H1 (cell line): ENCODE results near the gene PRKN. TPM values are rescaled to one million over a fixed set of nuclear protein-coding genes. Genes with fewer than 3 reads are reported as not detected.

Experiments
- CTCF ChIA-PET: fragments of 300-600 bp; sonication (Branson Sonifier 250); formaldehyde crosslinking; loops from one replicate; lab custom pipeline; 2021; ENCODE audit not compliant: partially characterized antibody; lab: Charles Lee
- POLR2A ChIA-PET: fragments of 300-600 bp; sonication (Branson Sonifier 250); formaldehyde crosslinking; loops from one replicate; lab custom pipeline; 2021; ENCODE audit warnings: inconsistent platforms; ENCODE audit not compliant: partially characterized antibody; lab: Charles Lee
- DNase-seq, 2 experiments: peaks; one replicate each; pipeline versions ENCODE4 v3.0.0 to v3.0.0-alpha.2; 2010 to 2022; ENCODE audit warnings: low spot score in 2 of 2, low read depth in 1 of 2, mixed read lengths in 1 of 2
- FAIRE-seq: peaks from 2 replicates; lab custom pipeline; 2011; peaks lifted over from hg19 to GRCh38; lab: Jason Lieb, UNC
- H2AFZ ChIP-seq: 2 replicates; pipeline ENCODE4 v1.8.1; 2012; ENCODE audit warnings: low read length, inconsistent platforms
- H2AK5ac ChIP-seq: 2 replicates; pipeline ENCODE4 v1.6.1; 2013; ENCODE audit warnings: low read depth, low read length
- H2BK120ac ChIP-seq: replicated peaks from 2 replicates; pipeline ENCODE3; 2013; ENCODE audit warnings: low read depth, low read length, inconsistent platforms
- H2BK12ac ChIP-seq: 2 replicates; pipeline ENCODE4 v1.6.1; 2013; ENCODE audit warnings: low read depth, low read length
- H2BK15ac ChIP-seq: 2 replicates; pipeline ENCODE4 v1.6.1; 2013; ENCODE audit warnings: low read length
- H2BK20ac ChIP-seq: 2 replicates; pipeline ENCODE4 v1.6.1; 2013; ENCODE audit warnings: low read length
- H2BK5ac ChIP-seq: 2 replicates; pipeline ENCODE4 v1.6.1; 2013; ENCODE audit warnings: low read depth, low read length
- H3K14ac ChIP-seq: 2 replicates; pipeline ENCODE4 v1.6.1; 2013; ENCODE audit warnings: inconsistent platforms; ENCODE audit not compliant: insufficient read length
- H3K18ac ChIP-seq: 2 replicates; pipeline ENCODE4 v1.6.1; 2013; ENCODE audit warnings: low read length; ENCODE audit errors: extremely low read depth
- H3K23ac ChIP-seq: 2 replicates; pipeline ENCODE4 v1.6.1; 2013; ENCODE audit warnings: inconsistent platforms; ENCODE audit not compliant: insufficient read length
- H3K23me2 ChIP-seq: 2 replicates; pipeline ENCODE4 v1.6.1; 2013; ENCODE audit warnings: low read depth, low read length
- H3K27ac ChIP-seq: 2 replicates; pipeline ENCODE4 v1.6.1; 2011; ENCODE audit warnings: low read depth, low read length, inconsistent platforms
- H3K27me3 ChIP-seq, 4 experiments: replicated peaks in 1 of 4; 1 replicate in 1 of 4; 2 replicates in 3 of 4; pipeline versions ENCODE4 v1.6.1 to v1.8.1; 2011 to 2013; ENCODE audit warnings: low read length in 3 of 4, mild to moderate bottlenecking in 3 of 4, inconsistent platforms in 2 of 4, mixed read lengths in 2 of 4, moderate library complexity in 1 of 4; ENCODE audit not compliant: control insufficient read depth in 3 of 4, insufficient read depth in 3 of 4; ENCODE audit errors: extremely low read depth in 1 of 4
- H3K36me3 ChIP-seq, 4 experiments: 2 replicates each; pipeline versions ENCODE4 v1.6.1 to v1.8.1; 2011 to 2013; ENCODE audit warnings: mild to moderate bottlenecking in 4 of 4, low read length in 3 of 4, moderate library complexity in 2 of 4, control low read depth in 1 of 4, inconsistent platforms in 1 of 4; ENCODE audit not compliant: insufficient read depth in 4 of 4, control insufficient read depth in 2 of 4
- H3K4ac ChIP-seq: replicated peaks from 2 replicates; pipeline ENCODE3; 2013; ENCODE audit warnings: low read length, low read depth, mixed read lengths, inconsistent platforms; ENCODE audit not compliant: insufficient read length
- H3K4me1 ChIP-seq, 4 experiments: replicated peaks in 1 of 4; 1 replicate in 1 of 4; 2 replicates in 3 of 4; pipeline versions ENCODE4 v1.6.1 to v1.8.1; 2011 to 2013; ENCODE audit warnings: low read length in 3 of 4, inconsistent platforms in 2 of 4, mixed read lengths in 1 of 4; ENCODE audit not compliant: insufficient read depth in 4 of 4, control insufficient read depth in 3 of 4
- H3K4me2 ChIP-seq, 2 experiments: 2 replicates each; pipeline versions ENCODE4 v1.6.1 to v1.8.1; 2011 to 2013; ENCODE audit warnings: low read depth in 2 of 2, low read length in 2 of 2, control low read depth in 1 of 2, inconsistent platforms in 1 of 2, mild to moderate bottlenecking in 1 of 2; ENCODE audit not compliant: insufficient read depth in 1 of 2
- H3K4me3 ChIP-seq, 4 experiments: fragments of 200-600, 300-600 bp in 1 of 4; sonication (generic), shearing (Covaris generic), sonication (Bioruptor Twin) in 1 of 4; 2 replicates each; pipeline versions ENCODE4 v1.5.1 to v1.8.1; 2011 to 2016; ENCODE audit warnings: low read length in 4 of 4, low read depth in 3 of 4, control low read depth in 2 of 4, inconsistent platforms in 2 of 4, mild to moderate bottlenecking in 2 of 4, mixed read lengths in 1 of 4, moderate library complexity in 1 of 4; ENCODE audit not compliant: insufficient read depth in 2 of 4; ENCODE audit errors: extremely low read depth in 1 of 4
- H3K56ac ChIP-seq: replicated peaks from 2 replicates; pipeline ENCODE3; 2013; ENCODE audit warnings: low read depth, mild to moderate bottlenecking, mixed read lengths, low read length, inconsistent platforms; ENCODE audit not compliant: insufficient read length
- H3K79me1 ChIP-seq: 2 replicates; pipeline ENCODE4 v1.6.1; 2013; ENCODE audit warnings: low read depth, low read length, control low read depth
- H3K79me2 ChIP-seq, 2 experiments: 2 replicates each; pipeline versions ENCODE4 v1.6.1 to v1.8.1; 2012 to 2013; ENCODE audit warnings: low read length in 2 of 2, mild to moderate bottlenecking in 2 of 2, inconsistent platforms in 1 of 2; ENCODE audit not compliant: insufficient read depth in 2 of 2, control insufficient read depth in 1 of 2
- H3K9ac ChIP-seq, 4 experiments: replicated peaks in 1 of 4; 1 replicate in 1 of 4; 2 replicates in 3 of 4; pipeline versions ENCODE4 v1.6.1 to v1.8.1; 2011 to 2013; ENCODE audit warnings: low read depth in 3 of 4, low read length in 3 of 4, control low read depth in 2 of 4, mild to moderate bottlenecking in 2 of 4, moderate library complexity in 2 of 4, inconsistent platforms in 1 of 4; ENCODE audit errors: extremely low read depth in 1 of 4
- H3K9me3 ChIP-seq, 2 experiments: 2 replicates each; pipeline versions ENCODE4 v1.6.1 to v1.8.1; 2012 to 2013; ENCODE audit warnings: mild to moderate bottlenecking in 2 of 2, moderate library complexity in 2 of 2, control low read depth in 1 of 2, inconsistent platforms in 1 of 2, low read depth in 1 of 2, low read length in 1 of 2, mixed read lengths in 1 of 2; ENCODE audit not compliant: insufficient read depth in 2 of 2
- H4K20me1 ChIP-seq, 2 experiments: replicated peaks in 1 of 2; 2 replicates each; pipeline versions ENCODE3 to v1.8.1; 2011 to 2013; ENCODE audit warnings: inconsistent platforms in 2 of 2, low read length in 2 of 2, mild to moderate bottlenecking in 1 of 2; ENCODE audit not compliant: insufficient read depth in 2 of 2, control insufficient read depth in 1 of 2
- H4K5ac ChIP-seq: 2 replicates; pipeline ENCODE4 v1.6.1; 2013; ENCODE audit warnings: low read length, low read depth, mixed read lengths, inconsistent platforms; ENCODE audit not compliant: insufficient read length
- H4K8ac ChIP-seq: 2 replicates; pipeline ENCODE4 v1.8.0; 2013; ENCODE audit warnings: mild to moderate bottlenecking, moderate library complexity, low read length, inconsistent platforms; ENCODE audit not compliant: insufficient read depth; ENCODE audit errors: extremely low read depth
- H4K91ac ChIP-seq: replicated peaks from 2 replicates; pipeline ENCODE3; 2013; ENCODE audit warnings: low read length, mixed read lengths, inconsistent platforms; ENCODE audit not compliant: insufficient read length
- CREB1 ChIP-seq: IDR thresholded peaks from 2 replicates; pipeline ENCODE4 v1.6.1; 2012; ENCODE audit warnings: inconsistent platforms
- CTBP2 ChIP-seq: IDR thresholded peaks from 2 replicates; pipeline ENCODE4 v1.7.0; 2011; ENCODE audit warnings: borderline replicate concordance, mild to moderate bottlenecking, moderate library complexity, mixed read lengths, low read length; ENCODE audit not compliant: insufficient read depth, insufficient read length
- EGR1 ChIP-seq: IDR thresholded peaks from 2 replicates; pipeline ENCODE4 v1.6.1; 2011; ENCODE audit warnings: low read depth, low read length, borderline replicate concordance
- EP300 ChIP-seq, 2 experiments: IDR thresholded peaks; 1 replicate in 1 of 2; 2 replicates in 1 of 2; pipeline ENCODE4 v1.6.1; 2011 to 2012; ENCODE audit warnings: low read depth in 2 of 2, low read length in 2 of 2, mild to moderate bottlenecking in 2 of 2, borderline replicate concordance in 1 of 2, inconsistent platforms in 1 of 2, moderate library complexity in 1 of 2
- GABPA ChIP-seq: IDR thresholded peaks from 2 replicates; pipeline ENCODE4 v1.6.1; 2011; ENCODE audit warnings: mild to moderate bottlenecking, low read length, moderate library complexity, borderline replicate concordance; ENCODE audit not compliant: insufficient read depth
- GTF2F1 ChIP-seq: IDR thresholded peaks from 2 replicates; pipeline ENCODE4 v1.6.1; 2012; ENCODE audit warnings: low read depth, low read length, improper control_type of control experiment, borderline replicate concordance
- HDAC6 ChIP-seq: IDR thresholded peaks from one replicate; pipeline ENCODE4 v1.7.1; 2012; ENCODE audit warnings: low read depth, mild to moderate bottlenecking, inconsistent platforms, low read length, moderate library complexity
- MAFK ChIP-seq: IDR thresholded peaks from 2 replicates; pipeline ENCODE4 v1.6.1; 2012; ENCODE audit warnings: low read depth, mild to moderate bottlenecking, improper control_type of control experiment, low read length
- SP1 ChIP-seq: IDR thresholded peaks from 2 replicates; pipeline ENCODE4 v1.6.1; 2011; ENCODE audit warnings: low read depth, low read length
- TCF12 ChIP-seq: IDR thresholded peaks from 2 replicates; pipeline ENCODE4 v1.6.1; 2011; ENCODE audit warnings: low read depth, mild to moderate bottlenecking, low read length
- TEAD4 ChIP-seq: IDR thresholded peaks from 2 replicates; pipeline ENCODE4 v1.6.1; 2012; ENCODE audit warnings: low read depth, low read length, inconsistent platforms, mixed read lengths
- YY1 ChIP-seq: IDR thresholded peaks from 2 replicates; pipeline ENCODE4 v1.6.1; 2011; ENCODE audit warnings: low read depth, mild to moderate bottlenecking, low read length
- WGBS, 2 experiments: shearing (Covaris generic) in 1 of 2; methylation state at CpG; one replicate each; pipeline versions ENCODE4 v1.1.6 to v1.1.7; 2013 to 2015; ENCODE audit warnings: low lambda C conversion rate in 2 of 2, mixed read lengths in 2 of 2, inconsistent platforms in 1 of 2, low coverage in 1 of 2, missing lambda C conversion rate in 1 of 2; ENCODE audit not compliant: insufficient replicate concordance in 2 of 2, insufficient coverage in 1 of 2, insufficient read length in 1 of 2; ENCODE audit errors: extremely low coverage in 1 of 2, missing lambda C conversion rate in 1 of 2; 5-methylcytosine and 5-hydroxymethylcytosine counted together
- polyA plus RNA-seq, 7 experiments: library from polyadenylated mRNA; depleted of rRNA in 3 of 7; stranded (reverse) in 5 of 7; unstranded in 2 of 7; fragments of >200 nt in 5 of 7; fragments of 200-250 nt in 2 of 7; gene quantifications; 1 replicate in 5 of 7; 2 replicates in 1 of 7; 4 replicates in 1 of 7; pipeline versions ENCODE4 v1.2.1 to v1.2.3, GENCODE V29; 2011 to 2013; ENCODE audit warnings: missing spikeins in 2 of 7, mixed read lengths in 2 of 7
- total RNA-seq: library from RNA; stranded (reverse); fragmentation: NEBNext Ultra II Directional; extraction: Animal tissue kit (Norgen Biotek cat#: 25700); gene quantifications from 2 replicates; pipeline ENCODE4 v1.2.1, GENCODE V29; 2021
- TF ChIP-seq, protein P1 (sequence below): IDR thresholded peaks from 2 replicates; pipeline ENCODE4 v1.6.1; 2012; ENCODE audit warnings: low read length, inconsistent platforms

PRKN gene
- total and polyA plus RNA-seq, 2 of the 8 experiments (the other 6 are each of a cell fraction or from before 2014, with no cell fraction given), result 0.13 to 0.29 TPM

DNA sequence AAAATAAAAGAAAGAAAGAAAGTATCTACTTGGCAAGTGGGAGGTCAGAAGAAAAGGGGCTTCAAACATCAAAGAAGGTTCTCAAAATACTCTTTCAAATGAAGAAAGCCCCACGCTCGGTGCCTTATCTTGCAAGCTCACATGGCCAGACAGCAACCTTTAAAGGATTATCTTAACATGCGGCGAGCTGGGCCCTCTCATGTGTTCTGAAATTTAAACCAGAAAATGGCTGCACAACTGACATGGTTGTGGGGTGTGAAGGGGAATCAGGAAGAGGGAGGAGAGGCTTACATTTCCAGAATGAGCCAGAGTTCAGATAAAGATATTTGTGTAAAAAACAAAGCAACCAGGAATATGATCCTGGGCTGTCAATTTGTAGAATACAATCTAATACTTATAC is 363.1 kb downstream of the PRKN start:
- WGBS, 2 experiments, result 87% methylated on average over 4 of the region's 4 CpGs; no CpG with 5 or more reads in 1 of the 2 experiments
- CTCF ChIA-PET, result interaction anchor here (1.1 kb wide), 1 partner anchor 46 kb away, joined by 3 read pairs; no protein-coding TSS in a partner anchor
- no peak for FAIRE-seq
- TF ChIP-seq EGR1 (no peak), SP1 (no peak), CREB1 (no peak), MAFK (no peak), GABPA (no peak), EP300 (IDR thresholded peaks at IDR 0.05; ENCODE audit: borderline replicate concordance in 1 of 2, low read depth in 2 of 2, low read length in 2 of 2) (no peak), HDAC6 (no peak), YY1 (no peak), GTF2F1 (no peak), TCF12 (no peak), CTBP2 (no peak), TEAD4 (no peak)
- TF ChIP-seq, protein P1, sequence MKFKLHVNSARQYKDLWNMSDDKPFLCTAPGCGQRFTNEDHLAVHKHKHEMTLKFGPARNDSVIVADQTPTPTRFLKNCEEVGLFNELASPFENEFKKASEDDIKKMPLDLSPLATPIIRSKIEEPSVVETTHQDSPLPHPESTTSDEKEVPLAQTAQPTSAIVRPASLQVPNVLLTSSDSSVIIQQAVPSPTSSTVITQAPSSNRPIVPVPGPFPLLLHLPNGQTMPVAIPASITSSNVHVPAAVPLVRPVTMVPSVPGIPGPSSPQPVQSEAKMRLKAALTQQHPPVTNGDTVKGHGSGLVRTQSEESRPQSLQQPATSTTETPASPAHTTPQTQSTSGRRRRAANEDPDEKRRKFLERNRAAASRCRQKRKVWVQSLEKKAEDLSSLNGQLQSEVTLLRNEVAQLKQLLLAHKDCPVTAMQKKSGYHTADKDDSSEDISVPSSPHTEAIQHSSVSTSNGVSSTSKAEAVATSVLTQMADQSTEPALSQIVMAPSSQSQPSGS, result no peak

More for the DNA sequence above, 363.1 kb downstream of the PRKN start:
- H2BK120ac ChIP-seq, result no peak overlapping the region
- H4K5ac ChIP-seq, result no peak overlapping the region
- POLR2A ChIA-PET, result no interaction called here
- H3K27ac ChIP-seq, result no peak overlapping the region
- no peak overlapping the region for H4K8ac ChIP-seq
- H3K36me3 ChIP-seq, result no peaks in the 10 kb centered on the region
- H3K9me3 ChIP-seq, result no peaks in the 10 kb centered on the region
- H3K79me1 ChIP-seq, result no peaks in the 10 kb centered on the region
- no peak overlapping the region for H2AFZ ChIP-seq
- H3K4me1 ChIP-seq, result no peaks in the 10 kb centered on the region
- no peak overlapping the region for H3K9ac ChIP-seq
- no peak overlapping the region for H2BK12ac ChIP-seq
- no peak overlapping the region for H2BK15ac ChIP-seq
- H3K4ac ChIP-seq, result no peak overlapping the region
- no peak overlapping the region for H3K4me2 ChIP-seq
- H3K27me3 ChIP-seq, result no peaks in the 10 kb centered on the region
- no peak overlapping the region for H2BK5ac ChIP-seq
- no peak overlapping the region for H3K4me3 ChIP-seq
- H2BK20ac ChIP-seq, result no peak overlapping the region
- H4K91ac ChIP-seq, result no peak overlapping the region
- no peak overlapping the region for H2AK5ac ChIP-seq
- no peaks in the 10 kb centered on the region for H3K79me2 ChIP-seq
- no peaks in the 10 kb centered on the region for H3K23me2 ChIP-seq
- no peak for DNase-seq
- no peak overlapping the region for H3K14ac ChIP-seq
- H3K18ac ChIP-seq, result no peak overlapping the region
- H3K23ac ChIP-seq, result no peak overlapping the region
- no peak overlapping the region for H3K56ac ChIP-seq
- no peaks in the 10 kb centered on the region for H4K20me1 ChIP-seq
